Prostate gland (tissue), 2 donors: ENCODE data around the gene LRRC10. TPM values are rescaled to one million over a fixed set of nuclear protein-coding genes. Genes with fewer than 3 reads are reported as not detected.
A peak's percentile ranks its signal among the peaks of the same experiment; 100 is the strongest.

Experiments
- DNase-seq: peaks from one replicate; pipeline ENCODE4 v3.0.0-alpha.2; 2019; ENCODE audit warnings: low spot score
- H3K27ac ChIP-seq, 2 donors: fragments of 200-600 bp; sonication (generic); 2 replicates each; pipeline ENCODE4 v1.5.1; 2017 to 2019
- H3K27me3 ChIP-seq: fragments of 200-600 bp; sonication (generic); replicated peaks from 2 replicates; pipeline ENCODE4 v1.5.1; 2019; ENCODE audit not compliant: insufficient read depth
- H3K36me3 ChIP-seq, 2 donors: fragments of 200-600 bp; sonication (generic); 1 replicate in 1 of 2; 2 replicates in 1 of 2; pipeline versions ENCODE4 v1.5.1 to v1.8.1; 2017 to 2019
- H3K4me1 ChIP-seq: fragments of 200-600 bp; sonication (generic); replicated peaks from 2 replicates; pipeline ENCODE4 v1.5.1; 2019
- H3K4me3 ChIP-seq, 2 donors: fragments of 200-600 bp; sonication (generic); 2 replicates each; pipeline ENCODE4 v1.5.1; 2017 to 2019
- H3K9me3 ChIP-seq: fragments of 200-600 bp; sonication (generic); 2 replicates; pipeline ENCODE4 v1.5.1; 2017
- CTCF ChIP-seq, 4 experiments: fragments of 200-600 bp in 2 of 4; fragments of 450-650 bp in 2 of 4; sonication (generic) in 2 of 4; IDR thresholded peaks; 1 replicate in 3 of 4; 2 replicates in 1 of 4; pipeline ENCODE4 v1.5.1; 2016 to 2019; ENCODE audit warnings: antibody characterized with exemption in 4 of 4, mild to moderate bottlenecking in 2 of 4, moderate library complexity in 2 of 4
- POLR2A ChIP-seq: fragments of 450-650 bp; IDR thresholded peaks from one replicate; pipeline ENCODE4 v1.6.1; 2016; ENCODE audit warnings: antibody characterized with exemption, mild to moderate bottlenecking
- POLR2AphosphoS5 ChIP-seq: sonication (generic); formaldehyde crosslinking; IDR thresholded peaks from one replicate; pipeline ENCODE4 v1.6.1; 2017; ENCODE audit warnings: antibody characterized with exemption
- WGBS: methylation state at CpG from one replicate; pipeline ENCODE4 v1.1.5; 2018; 5-methylcytosine and 5-hydroxymethylcytosine counted together
- intact Hi-C: fragments of 100-400 bp; cut with DNase I; formaldehyde crosslinking; loops from one replicate; pipeline ENCODE4 v1.14.2; 2022
- total RNA-seq, 2 donors: library from RNA; depleted of rRNA; stranded (reverse); fragments of >200 nt; gene quantifications; one replicate each; pipeline ENCODE4 v1.1.0, GENCODE V29; 2016

The LRRC10 gene
- total RNA-seq, 2 donors from 2014 or later, result not detected

GRCh38 chr12:69639400-69640016, 28.8 kb upstream of the LRRC10 start:
- no peak overlapping the region for H3K4me3 ChIP-seq
- peak; percentile 30 to 72 (median 65) for TF ChIP-seq CTCF (IDR thresholded peaks at IDR 0.05)
- no peak for TF ChIP-seq POLR2AphosphoS5
- H3K9me3 ChIP-seq, result no peaks in the 10 kb centered on the region

GRCh38 chr12:69633061-69633460, 22.4 kb upstream of the LRRC10 start:
- DNase-seq, result no peak
- TF ChIP-seq POLR2A, result no peak
- TF ChIP-seq CTCF (IDR thresholded peaks at IDR 0.05), result no peak
- TF ChIP-seq POLR2AphosphoS5, result no peak
- intact Hi-C loops, result no loop called here
- Histone ChIP-seq H3K27me3 (no peaks in the 10 kb centered on the region), H3K27ac (no peak overlapping the region), H3K36me3 (no peaks in the 10 kb centered on the region), H3K9me3 (no peaks in the 10 kb centered on the region), H3K4me1 (no peaks in the 10 kb centered on the region), H3K4me3 (no peak overlapping the region)
- WGBS, result 86% methylated on average over 2 of the region's 2 CpGs

More at GRCh38 chr12:69639400-69640016, 28.8 kb upstream of the LRRC10 start:
- 33% methylated on average over 12 of the region's 12 CpGs for WGBS
- intact Hi-C loops, result loop anchor here (5.0 kb wide), 1 partner anchor 282 kb away; the partner anchor contains the start of gene YEATS4
- no peak overlapping the region for H3K27ac ChIP-seq
- DNase-seq, result peak; percentile 21
- H3K4me1 ChIP-seq, result no peaks in the 10 kb centered on the region
- no peaks in the 10 kb centered on the region for H3K27me3 ChIP-seq
- H3K36me3 ChIP-seq, result no peaks in the 10 kb centered on the region

GRCh38 chr12:69630191-69630590, 19.5 kb upstream of the LRRC10 start:
- no peaks in the 10 kb centered on the region for H3K36me3 ChIP-seq
- intact Hi-C loops, result no loop called here
- no peaks in the 10 kb centered on the region for H3K4me1 ChIP-seq
- WGBS, result 84% methylated on average over 6 of the region's 6 CpGs
- H3K27me3 ChIP-seq, result no peaks in the 10 kb centered on the region
- H3K9me3 ChIP-seq, result no peaks in the 10 kb centered on the region
- no peak overlapping the region for H3K27ac ChIP-seq
- TF ChIP-seq POLR2AphosphoS5, result no peak
- TF ChIP-seq CTCF (IDR thresholded peaks at IDR 0.05), result no peak
- TF ChIP-seq POLR2A, result no peak
- DNase-seq, result no peak
- H3K4me3 ChIP-seq, result no peak overlapping the region

- WGBS, result 72% methylated on average over 8 of the region's 8 CpGs
- intact Hi-C loops, result no loop called here
- Histone ChIP-seq H3K27me3 (no peaks in the 10 kb centered on the region), H3K27ac (no peak overlapping the region), H3K4me1 (no peaks in the 10 kb centered on the region), H3K36me3 (no peaks in the 10 kb centered on the region), H3K4me3 (no peak overlapping the region), H3K9me3 (no peaks in the 10 kb centered on the region)
- no peak for TF ChIP-seq POLR2AphosphoS5
- no peak for TF ChIP-seq POLR2A
- no peak for TF ChIP-seq CTCF (IDR thresholded peaks at IDR 0.05)
- no peak for DNase-seq
Measured at GRCh38 chr12:69627501-69627900, 16.8 kb upstream of the LRRC10 start.

GRCh38 chr12:69623970-69624369, 13.3 kb upstream of the LRRC10 start:
- TF ChIP-seq POLR2A (no peak), POLR2AphosphoS5 (no peak), CTCF (IDR thresholded peaks at IDR 0.05) (no peak)
- no peaks in the 10 kb centered on the region for H3K4me1 ChIP-seq
- 82% methylated on average over 13 of the region's 13 CpGs for WGBS
- no peak overlapping the region for H3K27ac ChIP-seq
- DNase-seq, result no peak
- no peak overlapping the region for H3K4me3 ChIP-seq
- intact Hi-C loops, result no loop called here
- H3K36me3 ChIP-seq, result no peaks in the 10 kb centered on the region
- no peaks in the 10 kb centered on the region for H3K9me3 ChIP-seq
- H3K27me3 ChIP-seq, result no peaks in the 10 kb centered on the region
